HG03521 (cell line): ENCODE data around the gene ACOXL.
"Not testable (repeated sequence)": the region's sequence is repeated elsewhere in the genome, so short reads cannot be mapped to it uniquely, and the experiment has no call there.

Experiments
- ATAC-seq: cut with Tn5 transposase; IDR thresholded peaks from one replicate; pipeline ENCODE4 v1.9.1; 2021; ENCODE audit warnings: mild to moderate bottlenecking, moderate library complexity; ENCODE audit not compliant: unreplicated experiment

The ACOXL gene

GRCh38 chr2:111031546-111032478, 299.4 kb downstream of the ACOXL start:
- ATAC-seq: no peak

GRCh38 chr2:111032721-111033429, 300.5 kb downstream of the ACOXL start:
- ATAC-seq: no peak

- ATAC-seq: no peak
These were observed 301.8 kb downstream of the ACOXL start for GRCh38 chr2:111034146-111034545.

- ATAC-seq: no peak
These were observed 302.2 kb downstream of the ACOXL start for GRCh38 chr2:111034606-111035005.

- peak; percentile 52 for ATAC-seq
These were observed 303.6 kb downstream of the ACOXL start for GRCh38 chr2:111035830-111036441.

GRCh38 chr2:111037128-111037527, 304.8 kb downstream of the ACOXL start:
- ATAC-seq: no peak

GRCh38 chr2:111039628-111040383, 307.4 kb downstream of the ACOXL start:
- ATAC-seq: no peak

- ATAC-seq: no peak
These were observed 309.2 kb downstream of the ACOXL start for GRCh38 chr2:111041398-111042202.

GRCh38 chr2:111042261-111042660, 309.9 kb downstream of the ACOXL start:
- no peak for ATAC-seq

GRCh38 chr2:111042772-111043771, 310.7 kb downstream of the ACOXL start:
- ATAC-seq: peak; percentile 51

GRCh38 chr2:111044066-111044465, 311.7 kb downstream of the ACOXL start:
- ATAC-seq: no peak

- ATAC-seq: not testable (repeated sequence)
These were observed 312.9 kb downstream of the ACOXL start for GRCh38 chr2:111045236-111045635.

- no peak for ATAC-seq
These were observed 313.5 kb downstream of the ACOXL start for GRCh38 chr2:111045771-111046444.

GRCh38 chr2:111046670-111047069, 314.3 kb downstream of the ACOXL start:
- no peak for ATAC-seq

- no peak for ATAC-seq
These were observed 316.7 kb downstream of the ACOXL start for GRCh38 chr2:111048856-111049768.

- ATAC-seq: peak; percentile 58
These were observed 317.6 kb downstream of the ACOXL start for GRCh38 chr2:111049792-111050640.
